Transverse colon (tissue), 4 donors: ENCODE measurements around the gene ACAT1. TPM values are rescaled to one million over a fixed set of nuclear protein-coding genes. Genes with fewer than 3 reads are reported as not detected.

Experiments used
- DNase-seq: peaks from one replicate; pipeline ENCODE4 v3.0.0-alpha.2; 2019
- H3K27ac ChIP-seq, 4 donors: fragments of 200-600 bp; sonication (generic); 2 replicates each; pipeline ENCODE4 v1.5.1; 2016 to 2018; ENCODE audit warnings: inconsistent platforms in 4 of 4
- H3K27me3 ChIP-seq: fragments of 200-600 bp; sonication (generic); 2 replicates; pipeline ENCODE4 v1.5.1; 2017; ENCODE audit warnings: inconsistent platforms
- H3K36me3 ChIP-seq, 4 donors: fragments of 200-600 bp; sonication (generic); 2 replicates each; pipeline ENCODE4 v1.5.1; 2017 to 2019; ENCODE audit warnings: inconsistent platforms in 4 of 4
- H3K4me1 ChIP-seq, 4 donors: fragments of 200-600 bp; sonication (generic); 2 replicates each; pipeline ENCODE4 v1.5.1; 2017 to 2020; ENCODE audit warnings: inconsistent platforms in 4 of 4
- H3K4me3 ChIP-seq, 4 donors: fragments of 200-600 bp; sonication (generic); 1 replicate in 1 of 4; 2 replicates in 3 of 4; pipeline versions ENCODE4 v1.5.1 to v1.6.1; 2017 to 2019; ENCODE audit warnings: inconsistent platforms in 4 of 4
- H3K9me3 ChIP-seq, 2 donors: fragments of 200-600 bp; sonication (generic); 2 replicates each; pipeline ENCODE4 v1.5.1; 2017 to 2019; ENCODE audit warnings: inconsistent platforms in 2 of 2
- CTCF ChIP-seq, 5 experiments: fragments of 200-600 bp in 3 of 5; fragments of 450-650 bp in 2 of 5; sonication (generic) in 3 of 5; IDR thresholded peaks; 1 replicate in 2 of 5; 2 replicates in 3 of 5; pipeline ENCODE4 v1.5.1; 2016 to 2017; ENCODE audit warnings: antibody characterized with exemption in 5 of 5, inconsistent platforms in 3 of 5, mild to moderate bottlenecking in 2 of 5, moderate library complexity in 1 of 5
- EP300 ChIP-seq: sonication (generic); formaldehyde crosslinking; IDR thresholded peaks from one replicate; pipeline ENCODE4 v1.6.1; 2017; ENCODE audit warnings: antibody characterized with exemption, low read depth
- POLR2A ChIP-seq: fragments of 450-650 bp; IDR thresholded peaks from one replicate; pipeline ENCODE4 v1.6.1; 2016; ENCODE audit warnings: antibody characterized with exemption, mild to moderate bottlenecking, moderate library complexity
- POLR2AphosphoS5 ChIP-seq, 3 donors: sonication (generic); formaldehyde crosslinking; IDR thresholded peaks; one replicate each; pipeline ENCODE4 v1.6.1; 2016; ENCODE audit warnings: antibody characterized with exemption in 3 of 3
- WGBS, 2 donors: methylation state at CpG; one replicate each; pipeline ENCODE4 v1.1.5; 2018; ENCODE audit warnings: low coverage in 1 of 2; 5-methylcytosine and 5-hydroxymethylcytosine counted together
- in situ Hi-C, 4 donors: fragments of 200-750 bp; cut with MboI; loops; one replicate each; pipeline versions ENCODE4 v1.15.0 to v1.15.1; 2017; ENCODE audit warnings: low sequenced_read_pairs in 3 of 4, low pct_ligation_motif_present in 1 of 4, low pct_unique_long_range_greater_than_20kb in 1 of 4
- intact Hi-C: fragments of 100-400 bp; cut with DNase I; formaldehyde crosslinking; loops from one replicate; pipeline ENCODE4 v1.15.1; 2023; ENCODE audit warnings: low total_unique reads
- total RNA-seq, 4 donors: library from RNA; depleted of rRNA; stranded (reverse); fragments of >200 nt; gene quantifications; one replicate each; pipeline ENCODE4 v1.1.0, GENCODE V29; 2016

ACAT1 gene
- total RNA-seq, 4 donors from 2014 or later: 77.4 to 450 (median 242) TPM

GRCh38 chr11:108093128-108093904 is 28.1 kb upstream of the ACAT1 start:
- Histone ChIP-seq H3K4me3 (no peak overlapping the region), H3K36me3 (peaks cover 0 to 36% (median 12%) of the 10 kb centered on the region in 4 donors), H3K27ac (peak overlapping the region in 1 of 4 donors; percentile 17), H3K9me3 (no peaks in the 10 kb centered on the region), H3K4me1 (peaks cover 0 to 3% (median 0%) of the 10 kb centered on the region in 4 donors), H3K27me3 (no peaks in the 10 kb centered on the region)
- WGBS, 2 donors: 91 to 95% methylated on average over 4 of the region's 4 CpGs
- TF ChIP-seq POLR2AphosphoS5 (IDR thresholded peaks at IDR 0.05) (no peak), CTCF (IDR thresholded peaks at IDR 0.05) (no peak), EP300 (no peak), POLR2A (no peak)
- no peak for DNase-seq
- intact Hi-C loops: no loop called here
- in situ Hi-C loops: no loop called here

GRCh38 chr11:108097179-108097578 is 24.2 kb upstream of the ACAT1 start:
- peaks cover 0 to 53% (median 12%) of the 10 kb centered on the region in 4 donors for H3K36me3 ChIP-seq
- no peaks in the 10 kb centered on the region for H3K27me3 ChIP-seq
- TF ChIP-seq POLR2A (no peak), POLR2AphosphoS5 (IDR thresholded peaks at IDR 0.05) (no peak), CTCF (IDR thresholded peaks at IDR 0.05) (no peak), EP300 (no peak)
- peaks cover 0 to 3% (median 0%) of the 10 kb centered on the region in 4 donors for H3K4me1 ChIP-seq
- intact Hi-C loops: no loop called here
- no peak overlapping the region for H3K27ac ChIP-seq
- in situ Hi-C loops: no loop called here
- no peaks in the 10 kb centered on the region for H3K9me3 ChIP-seq
- 60 to 87% methylated on average over 1 to 3 of the region's 3 CpGs for WGBS, 2 donors
- no peak overlapping the region for H3K4me3 ChIP-seq
- no peak for DNase-seq

- TF ChIP-seq POLR2A (no peak), POLR2AphosphoS5 (IDR thresholded peaks at IDR 0.05) (no peak)
- no peak overlapping the region for H3K27ac ChIP-seq
- no peak for DNase-seq
- H3K4me3 ChIP-seq: no peak overlapping the region
- H3K27me3 ChIP-seq: no peaks in the 10 kb centered on the region
- intact Hi-C loops (no loop called here), in situ Hi-C loops (no loop called here)
- no peaks in the 10 kb centered on the region for H3K4me1 ChIP-seq
- 85% methylated on average over 1 of the region's 1 CpG; no CpG with 5 or more reads in 1 of the 2 donors for WGBS, 2 donors
- peaks cover 0 to 51% (median 10%) of the 10 kb centered on the region in 4 donors for H3K36me3 ChIP-seq
- H3K9me3 ChIP-seq: no peaks in the 10 kb centered on the region
Measured at GRCh38 chr11:108101090-108101775, 20.1 kb upstream of the ACAT1 start.

- 91 to 95% methylated on average over 4 of the region's 4 CpGs for WGBS, 2 donors
- no peaks in the 10 kb centered on the region for H3K9me3 ChIP-seq
- in situ Hi-C loops (no loop called here), intact Hi-C loops (no loop called here)
- DNase-seq: no peak
- no peaks in the 10 kb centered on the region for H3K27me3 ChIP-seq
- no peak overlapping the region for H3K27ac ChIP-seq
- peaks cover 1 to 14% (median 10%) of the 10 kb centered on the region in 4 donors for H3K4me1 ChIP-seq
- H3K36me3 ChIP-seq: no peaks in the 10 kb centered on the region
- TF ChIP-seq CTCF (IDR thresholded peaks at IDR 0.05) (no peak), POLR2AphosphoS5 (IDR thresholded peaks at IDR 0.05) (no peak)
- H3K4me3 ChIP-seq: no peak overlapping the region
Measured at GRCh38 chr11:108111126-108111525, 10.2 kb upstream of the ACAT1 start.
